H9 (cell line): ENCODE data around the gene PGBD1. TPM values are rescaled to one million over a fixed set of nuclear protein-coding genes. Genes with fewer than 3 reads are reported as not detected.

Source experiments
- DNase-seq: peaks from one replicate; pipeline ENCODE4 v3.0.0-alpha.2; 2017
- H2AFZ ChIP-seq: one replicate; pipeline ENCODE4 v1.6.1; 2013; ENCODE audit warnings: mild to moderate bottlenecking, low read length, control low read depth, moderate library complexity
- H2AK5ac ChIP-seq: 2 replicates; pipeline ENCODE4 v1.6.1; 2013; ENCODE audit warnings: low read length, control low read depth, mixed read lengths; ENCODE audit not compliant: insufficient read length
- H2BK120ac ChIP-seq: one replicate; pipeline ENCODE4 v1.6.1; 2013; ENCODE audit warnings: low read depth, mild to moderate bottlenecking, low read length, control low read depth, inconsistent platforms; ENCODE audit not compliant: poor library complexity, severe bottlenecking
- H2BK12ac ChIP-seq: 2 replicates; pipeline ENCODE4 v1.6.1; 2013; ENCODE audit warnings: low read length, control low read depth, mixed read lengths, low read depth; ENCODE audit not compliant: insufficient read length
- H2BK15ac ChIP-seq: 2 replicates; pipeline ENCODE4 v1.6.1; 2013; ENCODE audit warnings: low read depth, low read length, control low read depth
- H2BK20ac ChIP-seq: one replicate; pipeline ENCODE4 v1.6.1; 2013; ENCODE audit warnings: low read depth, mild to moderate bottlenecking, low read length, control low read depth, inconsistent platforms; ENCODE audit not compliant: poor library complexity, severe bottlenecking
- H2BK5ac ChIP-seq: 2 replicates; pipeline ENCODE4 v1.6.1; 2013; ENCODE audit warnings: low read length, control low read depth, mixed read lengths; ENCODE audit not compliant: insufficient read length
- H3K14ac ChIP-seq: 2 replicates; pipeline ENCODE4 v1.6.1; 2013; ENCODE audit warnings: low read length, control low read depth; ENCODE audit not compliant: insufficient read depth
- H3K18ac ChIP-seq: 2 replicates; pipeline ENCODE4 v1.6.1; 2013; ENCODE audit warnings: low read depth, mild to moderate bottlenecking, mixed read lengths, low read length, control low read depth; ENCODE audit not compliant: insufficient read length
- H3K23ac ChIP-seq: 2 replicates; pipeline ENCODE4 v1.6.1; 2013; ENCODE audit warnings: low read length, control low read depth, mixed read lengths, low read depth; ENCODE audit not compliant: insufficient read length
- H3K23me2 ChIP-seq: 2 replicates; pipeline ENCODE4 v1.6.1; 2013; ENCODE audit warnings: low read depth, mild to moderate bottlenecking, mixed read lengths, low read length, control low read depth; ENCODE audit not compliant: insufficient read length, poor library complexity, severe bottlenecking
- H3K27ac ChIP-seq: 2 replicates; pipeline ENCODE4 v1.5.1; 2013; ENCODE audit warnings: low read length, control low read depth, mixed read lengths, low read depth; ENCODE audit not compliant: insufficient read length
- H3K27me3 ChIP-seq: 2 replicates; pipeline ENCODE4 v1.6.1; 2013; ENCODE audit warnings: low read length, control low read depth, inconsistent platforms; ENCODE audit not compliant: insufficient read depth
- H3K4ac ChIP-seq: 2 replicates; pipeline ENCODE4 v1.6.1; 2013; ENCODE audit warnings: low read depth, mild to moderate bottlenecking, control low read depth, inconsistent platforms, low read length, moderate library complexity
- H3K4me1 ChIP-seq: 2 replicates; pipeline ENCODE4 v1.6.1; 2013; ENCODE audit warnings: low read length, control low read depth, inconsistent platforms; ENCODE audit not compliant: insufficient read depth
- H3K4me2 ChIP-seq: 2 replicates; pipeline ENCODE4 v1.6.1; 2013; ENCODE audit warnings: low read length, control low read depth, mixed read lengths; ENCODE audit not compliant: insufficient read length, insufficient read depth
- H3K56ac ChIP-seq: 2 replicates; pipeline ENCODE4 v1.6.1; 2013; ENCODE audit warnings: low read depth, mild to moderate bottlenecking, mixed read lengths, low read length, control low read depth; ENCODE audit not compliant: insufficient read length
- H3K79me1 ChIP-seq: 2 replicates; pipeline ENCODE4 v1.6.1; 2013; ENCODE audit warnings: low read depth, mild to moderate bottlenecking, moderate library complexity, low read length, control low read depth, inconsistent platforms; ENCODE audit not compliant: insufficient read depth, poor library complexity, severe bottlenecking
- H3K79me2 ChIP-seq: 2 replicates; pipeline ENCODE4 v1.6.1; 2013; ENCODE audit warnings: low read length, control low read depth, inconsistent platforms; ENCODE audit not compliant: insufficient read depth
- H3K9ac ChIP-seq: 2 replicates; pipeline ENCODE4 v1.6.1; 2013; ENCODE audit warnings: low read length, control low read depth, mixed read lengths; ENCODE audit not compliant: insufficient read length; ENCODE audit errors: extremely low read depth
- H3K9me3 ChIP-seq: one replicate; pipeline ENCODE4 v1.6.1; 2013; ENCODE audit warnings: low read depth, low read length, inconsistent platforms; ENCODE audit not compliant: control insufficient read depth
- H3T11ph ChIP-seq: one replicate; pipeline ENCODE4 v1.6.1; 2013; ENCODE audit warnings: mild to moderate bottlenecking, low read length, control low read depth, inconsistent platforms
- H4K20me1 ChIP-seq: one replicate; pipeline ENCODE4 v1.6.1; 2013; ENCODE audit not compliant: control insufficient read depth, insufficient read length, insufficient read depth
- H4K5ac ChIP-seq: 2 replicates; pipeline ENCODE4 v1.6.1; 2013; ENCODE audit warnings: low read depth, mild to moderate bottlenecking, mixed read lengths, low read length, control low read depth; ENCODE audit not compliant: insufficient read length
- H4K8ac ChIP-seq: replicated peaks from 2 replicates; pipeline ENCODE4 v1.6.1; 2013; ENCODE audit warnings: low read length, control low read depth, mixed read lengths, low read depth; ENCODE audit not compliant: insufficient read length
- H4K91ac ChIP-seq: 2 replicates; pipeline ENCODE4 v1.6.1; 2013; ENCODE audit warnings: low read depth, mild to moderate bottlenecking, moderate library complexity, mixed read lengths, low read length, control low read depth; ENCODE audit not compliant: insufficient read length
- H3K27ac Mint-ChIP-seq, 3 experiments: 2 replicates in 2 of 3; 3 replicates in 1 of 3; pipeline ENCODE4 v1.8.0; 2020 to 2021; ENCODE audit warnings: mixed read lengths in 3 of 3, mild to moderate bottlenecking in 1 of 3, moderate library complexity in 1 of 3
- H3K27me3 Mint-ChIP-seq: 2 replicates; pipeline ENCODE4 v1.8.0; 2021; ENCODE audit warnings: low read depth, mild to moderate bottlenecking, moderate library complexity, mixed read lengths
- H3K36me3 Mint-ChIP-seq, 3 experiments: 2 replicates in 2 of 3; 3 replicates in 1 of 3; pipeline ENCODE4 v1.8.0; 2020 to 2021; ENCODE audit warnings: low read depth in 3 of 3, mixed read lengths in 3 of 3; ENCODE audit not compliant: insufficient read depth in 1 of 3
- H3K4me1 Mint-ChIP-seq, 2 experiments: 2 replicates each; pipeline ENCODE4 v1.8.0; 2020; ENCODE audit warnings: mixed read lengths in 2 of 2
- H3K4me3 Mint-ChIP-seq, 2 experiments: 2 replicates in 1 of 2; 3 replicates in 1 of 2; pipeline ENCODE4 v1.8.0; 2020 to 2021; ENCODE audit warnings: mild to moderate bottlenecking in 2 of 2, mixed read lengths in 2 of 2, moderate library complexity in 1 of 2
- H3K9me3 Mint-ChIP-seq, 2 experiments: 2 replicates in 1 of 2; 3 replicates in 1 of 2; pipeline ENCODE4 v1.8.0; 2020; ENCODE audit warnings: mild to moderate bottlenecking in 2 of 2, mixed read lengths in 2 of 2, moderate library complexity in 1 of 2
- CTCF ChIP-seq: fragments of 200-600 bp; sonication (generic); conservative IDR thresholded peaks from 3 replicates; pipeline ENCODE4 v1.8.0; 2021; ENCODE audit warnings: antibody characterized with exemption, mild to moderate bottlenecking
- WGBS: extraction: QIAGEN DNeasy Blood & Tissue Kit; methylation state at CpG from one replicate; pipeline ENCODE4 v1.1.7; 2013; ENCODE audit warnings: missing lambda C conversion rate, low lambda C conversion rate, mixed read lengths; ENCODE audit not compliant: insufficient read length; ENCODE audit errors: extremely low coverage; 5-methylcytosine and 5-hydroxymethylcytosine counted together
- total RNA-seq: library from RNA; stranded (reverse); gene quantifications from 2 replicates; pipeline ENCODE4 v1.2.1, GENCODE V29; 2021

Gene PGBD1
- total RNA-seq, 1 experiment from 2014 or later = 10.1 TPM

- Mint-ChIP-seq H3K4me3 (no peak overlapping the region), H3K4me1 (peaks cover 6 to 8% of the 10 kb centered on the region in 2 experiments), H3K27ac (no peak overlapping the region), H3K27me3 (peaks cover 10% of the 10 kb centered on the region), H3K36me3 (no peaks in the 10 kb centered on the region; a peak in 1 of 7 replicates), H3K9me3 (no peaks in the 10 kb centered on the region)
- Histone ChIP-seq H2BK20ac (no peak overlapping the region), H4K91ac (no peak overlapping the region), H3K27me3 (no peaks in the 10 kb centered on the region), H3K9ac (no peak overlapping the region), H2BK120ac (no peak overlapping the region), H3T11ph (no peak overlapping the region), H3K14ac (no peak overlapping the region), H3K4me2 (no peak overlapping the region), H2BK15ac (no peak overlapping the region), H3K18ac (no peak overlapping the region), H3K27ac (no peak overlapping the region), H4K5ac (no peak overlapping the region), H3K79me1 (no peaks in the 10 kb centered on the region), H2AFZ (no peak overlapping the region), H4K20me1 (no peaks in the 10 kb centered on the region), H3K4ac (no peak overlapping the region), H3K9me3 (no peaks in the 10 kb centered on the region), H3K79me2 (no peaks in the 10 kb centered on the region), H2BK5ac (no peak overlapping the region), H3K23ac (no peak overlapping the region), H4K8ac (no peak overlapping the region), H3K4me1 (no peaks in the 10 kb centered on the region), H2BK12ac (no peak overlapping the region), H3K56ac (no peak overlapping the region), H3K23me2 (peaks cover under 1% of the 10 kb centered on the region), H2AK5ac (no peak overlapping the region)
- DNase-seq = no peak
- WGBS = no CpG with 5 or more reads among the region's 1 CpG
- no peak for TF ChIP-seq CTCF
Observed at GRCh38 chr6:28257042-28257441, 24.3 kb upstream of the PGBD1 start.
